Gastrocnemius medialis (tissue), 4 donors: ENCODE data around the gene DMD. TPM values are rescaled to one million over a fixed set of nuclear protein-coding genes. Genes with fewer than 3 reads are reported as not detected.

Experiments
- ATAC-seq, 2 donors: fragments of 150-250 bp; one replicate each; pipeline ENCODE4 v1.9.1; 2016
- DNase-seq, 2 donors: peaks; one replicate each; pipeline ENCODE4 v3.0.0-alpha.2; 2019
- H3K27ac ChIP-seq, 4 donors: fragments of 200-600 bp; sonication (generic); 1 replicate in 1 of 4; 2 replicates in 3 of 4; pipeline ENCODE4 v1.5.1; 2016 to 2018; ENCODE audit warnings: mild to moderate bottlenecking in 2 of 4, moderate library complexity in 1 of 4
- H3K27me3 ChIP-seq, 3 donors: fragments of 200-600 bp; sonication (generic) in 2 of 3; 1 replicate in 1 of 3; 2 replicates in 2 of 3; pipeline versions ENCODE4 v1.5.1 to v1.6.0; 2016 to 2019; ENCODE audit warnings: mild to moderate bottlenecking in 1 of 3, moderate library complexity in 1 of 3
- H3K36me3 ChIP-seq, 2 donors: fragments of 200-600 bp; sonication (generic) in 1 of 2; one replicate each; pipeline ENCODE4 v1.5.1; 2017 to 2018
- H3K4me1 ChIP-seq, 2 donors: fragments of 200-600 bp; sonication (generic) in 1 of 2; one replicate each; pipeline ENCODE4 v1.5.1; 2016 to 2017; ENCODE audit warnings: mild to moderate bottlenecking in 2 of 2
- H3K4me3 ChIP-seq, 4 donors: fragments of 200-600 bp; sonication (generic) in 3 of 4; 1 replicate in 1 of 4; 2 replicates in 3 of 4; pipeline ENCODE4 v1.5.1; 2016 to 2019; ENCODE audit warnings: mild to moderate bottlenecking in 2 of 4
- H3K9me3 ChIP-seq, 3 donors: fragments of 200-600 bp; sonication (generic) in 2 of 3; 1 replicate in 1 of 3; 2 replicates in 2 of 3; pipeline ENCODE4 v1.5.1; 2016 to 2019
- CTCF ChIP-seq, 5 experiments: fragments of 450-650 bp in 3 of 5; fragments of 200-600 bp in 2 of 5; sonication (generic) in 2 of 5; IDR thresholded peaks in 4 of 5; conservative IDR thresholded peaks in 1 of 5; 1 replicate in 4 of 5; 2 replicates in 1 of 5; pipeline ENCODE4 v1.5.1; 2016 to 2019; ENCODE audit warnings: antibody characterized with exemption in 5 of 5, mild to moderate bottlenecking in 3 of 5, moderate library complexity in 3 of 5
- POLR2A ChIP-seq, 2 donors: fragments of 450-650 bp; IDR thresholded peaks; one replicate each; pipeline ENCODE4 v1.6.1; 2017; ENCODE audit warnings: antibody characterized with exemption in 2 of 2, mild to moderate bottlenecking in 2 of 2, moderate library complexity in 2 of 2
- in situ Hi-C, 4 donors: fragments of 200-750 bp; cut with MboI; loops; one replicate each; pipeline versions ENCODE4 v1.15.0 to v1.8.0; 2017; ENCODE audit warnings: low sequenced_read_pairs in 4 of 4
- intact Hi-C: fragments of 100-400 bp; cut with DNase I; formaldehyde crosslinking; loops from one replicate; pipeline ENCODE4 v1.15.1; 2023; ENCODE audit warnings: low total_unique reads
- total RNA-seq, 4 donors: library from RNA; depleted of rRNA; stranded (reverse); fragments of >200 nt; gene quantifications; one replicate each; pipeline versions ENCODE4 v1.1.0 to v1.2.3, GENCODE V29; 2016

Gene DMD
- total RNA-seq, 4 donors from 2014 or later, result 53.5 to 201 (median 98.9) TPM

- in situ Hi-C loops (no loop called here), intact Hi-C loops (loop anchor here (10.0 kb wide), 1 partner anchor 560 kb away; no protein-coding TSS in a partner anchor)
- ATAC-seq, result no peak
- Histone ChIP-seq H3K9me3 (no peaks in the 10 kb centered on the region), H3K27ac (no peak overlapping the region), H3K4me3 (no peak overlapping the region), H3K27me3 (no peaks in the 10 kb centered on the region), H3K36me3 (no peaks in the 10 kb centered on the region), H3K4me1 (no peaks in the 10 kb centered on the region)
- TF ChIP-seq POLR2A (IDR thresholded peaks at IDR 0.05) (no peak), CTCF (IDR thresholded peaks at IDR 0.05 in 4 of 5, conservative IDR thresholded peaks at IDR 0.05 in 1 of 5) (no peak)
- DNase-seq, result no peak
These were observed 436.4 kb downstream of the DMD start for GRCh38 chrX:32774966-32775365.

- in situ Hi-C loops, result no loop called here
These were observed 462.3 kb downstream of the DMD start for GRCh38 chrX:32749070-32749469.

GRCh38 chrX:32745323-32745722 is 466.0 kb downstream of the DMD start:
- no peaks in the 10 kb centered on the region for H3K9me3 ChIP-seq
- no peaks in the 10 kb centered on the region for H3K27me3 ChIP-seq
- in situ Hi-C loops (no loop called here), intact Hi-C loops (no loop called here)
- no peak overlapping the region for H3K27ac ChIP-seq
- no peaks in the 10 kb centered on the region for H3K4me1 ChIP-seq
- no peak overlapping the region for H3K4me3 ChIP-seq
- TF ChIP-seq CTCF (IDR thresholded peaks at IDR 0.05 in 4 of 5, conservative IDR thresholded peaks at IDR 0.05 in 1 of 5), result no peak
- TF ChIP-seq POLR2A (IDR thresholded peaks at IDR 0.05), result no peak
- H3K36me3 ChIP-seq, result no peaks in the 10 kb centered on the region
- no peak for ATAC-seq
- DNase-seq, result no peak

More at GRCh38 chrX:32749070-32749469, 462.3 kb downstream of the DMD start:
- TF ChIP-seq POLR2A (IDR thresholded peaks at IDR 0.05), result no peak
- no peak for TF ChIP-seq CTCF (IDR thresholded peaks at IDR 0.05 in 4 of 5, conservative IDR thresholded peaks at IDR 0.05 in 1 of 5)
- no peak overlapping the region for H3K4me3 ChIP-seq
- H3K4me1 ChIP-seq, result no peaks in the 10 kb centered on the region
- ATAC-seq (no peak), DNase-seq (no peak)
- H3K27ac ChIP-seq, result peak overlapping the region; percentile 26 to 65 (median 57)
- intact Hi-C loops, result no loop called here
- H3K9me3 ChIP-seq, result no peaks in the 10 kb centered on the region
- H3K36me3 ChIP-seq, result no peaks in the 10 kb centered on the region
- H3K27me3 ChIP-seq, result no peaks in the 10 kb centered on the region

GRCh38 chrX:32744921-32745320 is 466.4 kb downstream of the DMD start:
- Histone ChIP-seq H3K36me3 (no peaks in the 10 kb centered on the region), H3K27me3 (no peaks in the 10 kb centered on the region), H3K27ac (no peak overlapping the region), H3K9me3 (no peaks in the 10 kb centered on the region), H3K4me1 (no peaks in the 10 kb centered on the region), H3K4me3 (no peak overlapping the region)
- TF ChIP-seq CTCF (IDR thresholded peaks at IDR 0.05 in 4 of 5, conservative IDR thresholded peaks at IDR 0.05 in 1 of 5), result no peak
- TF ChIP-seq POLR2A (IDR thresholded peaks at IDR 0.05), result no peak
- intact Hi-C loops (no loop called here), in situ Hi-C loops (no loop called here)
- ATAC-seq (no peak), DNase-seq (no peak)

- Histone ChIP-seq H3K27ac (no peak overlapping the region), H3K9me3 (no peaks in the 10 kb centered on the region), H3K27me3 (no peaks in the 10 kb centered on the region), H3K4me3 (no peak overlapping the region), H3K4me1 (no peaks in the 10 kb centered on the region), H3K36me3 (no peaks in the 10 kb centered on the region)
- in situ Hi-C loops, result no loop called here
- intact Hi-C loops, result no loop called here
- no peak for TF ChIP-seq POLR2A (IDR thresholded peaks at IDR 0.05)
- no peak for TF ChIP-seq CTCF (IDR thresholded peaks at IDR 0.05 in 4 of 5, conservative IDR thresholded peaks at IDR 0.05 in 1 of 5)
- no peak for ATAC-seq
- no peak for DNase-seq
These were observed 469.4 kb downstream of the DMD start for GRCh38 chrX:32741910-32742309.
